ENCODE data around the gene NSD1.

The NSD1 gene

GRCh38 chr5:177328545-177329231, 195.1 kb downstream of the NSD1 start:
- DNase-seq: no peak
- Histone ChIP-seq H3K9ac (ENCODE audit: low read length) (no peak overlapping the region), H3K27ac (ENCODE audit: low read length, poor library complexity, severe bottlenecking) (peak overlapping the region; percentile 78), H3K4me2 (ENCODE audit: low read length, poor library complexity, severe bottlenecking) (no peak overlapping the region), H2AK5ac (ENCODE audit: low read length, severe bottlenecking) (peak overlapping the region; percentile 49), H4K8ac (ENCODE audit: low read length) (no peak overlapping the region), H4K91ac (ENCODE audit: low read length) (no peak overlapping the region), H3K4me3 (ENCODE audit: insufficient read depth in 1 of 2, low read depth in 1 of 2, low read length in 2 of 2) (no peak overlapping the region), H2BK120ac (ENCODE audit: low read depth, low read length) (no peak overlapping the region), H3K9me3 (ENCODE audit: control insufficient read depth, low read length) (no peaks in the 10 kb centered on the region), H2AFZ (ENCODE audit: low read depth, low read length) (no peak overlapping the region), H2BK15ac (ENCODE audit: low read depth, poor library complexity, severe bottlenecking) (no peak overlapping the region), H3K23ac (ENCODE audit: low read length in 2 of 2) (no peak overlapping the region), H2BK12ac (ENCODE audit: low read length in 2 of 2) (no peak overlapping the region), H2BK5ac (ENCODE audit: low read depth, low read length, poor library complexity, severe bottlenecking) (peak overlapping the region; percentile 53), H3K18ac (ENCODE audit: low read depth in 1 of 2, low read length in 2 of 2) (no peak overlapping the region), H3K27me3 (ENCODE audit: control insufficient read depth in 1 of 2, insufficient read depth in 1 of 2, low read length in 2 of 2) (no peaks in the 10 kb centered on the region), H3K36me3 (ENCODE audit: control insufficient read depth in 1 of 2, insufficient read depth in 2 of 2, low read depth in 1 of 2, low read length in 2 of 2) (peaks cover 39 to 44% of the 10 kb centered on the region in 2 experiments), H3K4ac (ENCODE audit: low read depth in 1 of 2, low read length in 2 of 2) (no peak overlapping the region), H3K79me1 (replicated peaks; ENCODE audit: low read length, poor library complexity, severe bottlenecking) (peaks cover 31% of the 10 kb centered on the region), H3K4me1 (ENCODE audit: control insufficient read depth, insufficient read depth, low read depth, low read length) (peaks cover 22% of the 10 kb centered on the region), H3K14ac (ENCODE audit: low read length in 2 of 2) (no peak overlapping the region)
- 93% methylated on average over 17 of the region's 19 CpGs for WGBS

GRCh38 chr5:177329883-177330282, 196.3 kb downstream of the NSD1 start:
- Histone ChIP-seq H2AFZ (ENCODE audit: low read depth, low read length) (no peak overlapping the region), H3K9me3 (ENCODE audit: control insufficient read depth, low read length) (no peaks in the 10 kb centered on the region), H2BK12ac (ENCODE audit: low read length in 2 of 2) (no peak overlapping the region), H2BK120ac (ENCODE audit: low read depth, low read length) (no peak overlapping the region), H3K4me1 (ENCODE audit: control insufficient read depth, insufficient read depth, low read depth, low read length) (peaks cover 22% of the 10 kb centered on the region), H4K91ac (ENCODE audit: low read length) (no peak overlapping the region), H3K4me2 (ENCODE audit: low read length, poor library complexity, severe bottlenecking) (no peak overlapping the region), H4K8ac (ENCODE audit: low read length) (no peak overlapping the region), H3K27me3 (ENCODE audit: control insufficient read depth in 1 of 2, insufficient read depth in 1 of 2, low read length in 2 of 2) (no peaks in the 10 kb centered on the region), H3K14ac (ENCODE audit: low read length in 2 of 2) (no peak overlapping the region), H3K18ac (ENCODE audit: low read depth in 1 of 2, low read length in 2 of 2) (no peak overlapping the region), H3K79me1 (replicated peaks; ENCODE audit: low read length, poor library complexity, severe bottlenecking) (peaks cover 35% of the 10 kb centered on the region), H3K4me3 (ENCODE audit: insufficient read depth in 1 of 2, low read depth in 1 of 2, low read length in 2 of 2) (no peak overlapping the region), H2BK5ac (ENCODE audit: low read depth, low read length, poor library complexity, severe bottlenecking) (no peak overlapping the region), H3K36me3 (ENCODE audit: control insufficient read depth in 1 of 2, insufficient read depth in 2 of 2, low read depth in 1 of 2, low read length in 2 of 2) (peaks cover 51 to 52% of the 10 kb centered on the region in 2 experiments), H2BK15ac (ENCODE audit: low read depth, poor library complexity, severe bottlenecking) (no peak overlapping the region), H3K27ac (ENCODE audit: low read length, poor library complexity, severe bottlenecking) (no peak overlapping the region), H3K9ac (ENCODE audit: low read length) (no peak overlapping the region), H3K4ac (ENCODE audit: low read depth in 1 of 2, low read length in 2 of 2) (no peak overlapping the region), H2AK5ac (ENCODE audit: low read length, severe bottlenecking) (no peak overlapping the region), H3K23ac (ENCODE audit: low read length in 2 of 2) (no peak overlapping the region)
- 95% methylated on average over 6 of the region's 6 CpGs for WGBS
- no peak for DNase-seq

GRCh38 chr5:177330991-177331842, 197.6 kb downstream of the NSD1 start:
- H4K8ac ChIP-seq (ENCODE audit: low read length): no peak overlapping the region
- H3K9me3 ChIP-seq (ENCODE audit: control insufficient read depth, low read length): no peaks in the 10 kb centered on the region
- no peaks in the 10 kb centered on the region for H3K27me3 ChIP-seq (ENCODE audit: control insufficient read depth in 1 of 2, insufficient read depth in 1 of 2, low read length in 2 of 2)
- no peak for DNase-seq
- H3K23ac ChIP-seq (ENCODE audit: low read length in 2 of 2): no peak overlapping the region
- H2AFZ ChIP-seq (ENCODE audit: low read depth, low read length): no peak overlapping the region
- H3K4ac ChIP-seq (ENCODE audit: low read depth in 1 of 2, low read length in 2 of 2): no peak overlapping the region
- H2BK5ac ChIP-seq (ENCODE audit: low read depth, low read length, poor library complexity, severe bottlenecking): no peak overlapping the region
- no peak overlapping the region for H2BK12ac ChIP-seq (ENCODE audit: low read length in 2 of 2)
- H4K91ac ChIP-seq (ENCODE audit: low read length): no peak overlapping the region
- H3K36me3 ChIP-seq (ENCODE audit: control insufficient read depth in 1 of 2, insufficient read depth in 2 of 2, low read depth in 1 of 2, low read length in 2 of 2): peaks cover 65 to 66% of the 10 kb centered on the region in 2 experiments
- H3K4me2 ChIP-seq (ENCODE audit: low read length, poor library complexity, severe bottlenecking): no peak overlapping the region
- WGBS: 92% methylated on average over 25 of the region's 27 CpGs
- peaks cover 16% of the 10 kb centered on the region for H3K4me1 ChIP-seq (ENCODE audit: control insufficient read depth, insufficient read depth, low read depth, low read length)
- no peak overlapping the region for H3K27ac ChIP-seq (ENCODE audit: low read length, poor library complexity, severe bottlenecking)
- no peak overlapping the region for H3K4me3 ChIP-seq (ENCODE audit: insufficient read depth in 1 of 2, low read depth in 1 of 2, low read length in 2 of 2)
- H3K14ac ChIP-seq (ENCODE audit: low read length in 2 of 2): no peak overlapping the region
- no peak overlapping the region for H2BK120ac ChIP-seq (ENCODE audit: low read depth, low read length)
- no peak overlapping the region for H3K9ac ChIP-seq (ENCODE audit: low read length)
- peaks cover 40% of the 10 kb centered on the region for H3K79me1 ChIP-seq (replicated peaks; ENCODE audit: low read length, poor library complexity, severe bottlenecking)
- H2BK15ac ChIP-seq (ENCODE audit: low read depth, poor library complexity, severe bottlenecking): no peak overlapping the region
- no peak overlapping the region for H2AK5ac ChIP-seq (ENCODE audit: low read length, severe bottlenecking)
- no peak overlapping the region for H3K18ac ChIP-seq (ENCODE audit: low read depth in 1 of 2, low read length in 2 of 2)
